PC-9 (cell line): ENCODE data around the gene N4BP2L2. TPM values are rescaled to one million over a fixed set of nuclear protein-coding genes. Genes with fewer than 3 reads are reported as not detected.
A peak's percentile ranks its signal among the peaks of the same experiment; 100 is the strongest.

Source experiments
- BruUV-seq: library from RNA; stranded (reverse); fragments of 400-500 nt; replicated peaks from 2 replicates; lab custom pipeline; 2021; lab: Mats Ljungman, UMichigan
- CTCF ChIA-PET: fragments of 300-600 bp; sonication (Branson Sonifier 250); formaldehyde crosslinking; loops from one replicate; lab custom pipeline; 2022; ENCODE audit warnings: antibody characterized with exemption; lab: Charles Lee
- POLR2A ChIA-PET: fragments of 300-600 bp; sonication (Branson Sonifier 250); formaldehyde crosslinking; loops from one replicate; lab custom pipeline; 2022; ENCODE audit warnings: antibody characterized with exemption; ENCODE audit not compliant: unreplicated experiment; lab: Charles Lee
- DNase-seq, 2 experiments: peaks; one replicate each; pipeline versions ENCODE4 v3.0.0 to v3.0.0-alpha.2; 2015 to 2022; ENCODE audit warnings: mixed read lengths in 1 of 2
- H2AFZ ChIP-seq: fragments of 200-600 bp; sonication (generic); 2 replicates; pipeline ENCODE4 v1.8.1; 2017; ENCODE audit warnings: antibody characterized with exemption
- H3F3A ChIP-seq: fragments of 200-600 bp; sonication (generic); 2 replicates; pipeline ENCODE4 v1.8.1; 2017; ENCODE audit warnings: antibody characterized with exemption, mild to moderate bottlenecking, low read depth; ENCODE audit not compliant: insufficient read depth
- H3K27ac ChIP-seq: fragments of 200-600 bp; sonication (generic); 2 replicates; pipeline ENCODE4 v1.6.1; 2016; ENCODE audit warnings: mixed run types
- H3K27me3 ChIP-seq: fragments of 200-600 bp; sonication (generic); 2 replicates; pipeline ENCODE4 v1.6.1; 2016; ENCODE audit warnings: low read depth, mixed run types; ENCODE audit not compliant: insufficient read depth
- H3K36me3 ChIP-seq: fragments of 200-600 bp; sonication (generic); 2 replicates; pipeline ENCODE4 v1.6.1; 2016; ENCODE audit warnings: low read depth, mixed run types
- H3K4me1 ChIP-seq: fragments of 200-600 bp; sonication (generic); replicated peaks from 2 replicates; pipeline ENCODE4 v1.6.1; 2016; ENCODE audit warnings: mixed run types; ENCODE audit not compliant: insufficient read depth
- H3K4me2 ChIP-seq: fragments of 200-600 bp; sonication (generic); 2 replicates; pipeline ENCODE4 v1.6.1; 2017; ENCODE audit warnings: mixed run types
- H3K4me3 ChIP-seq: fragments of 200-600 bp; sonication (generic); 2 replicates; pipeline ENCODE4 v1.6.1; 2016; ENCODE audit warnings: mixed run types
- H3K79me2 ChIP-seq: fragments of 200-600 bp; sonication (generic); 2 replicates; pipeline ENCODE4 v1.6.1; 2017; ENCODE audit warnings: low read depth, mixed run types
- H3K9me2 ChIP-seq: fragments of 200-600 bp; sonication (generic); 2 replicates; pipeline ENCODE4 v1.8.1; 2017; ENCODE audit warnings: mild to moderate bottlenecking; ENCODE audit not compliant: insufficient read depth
- H3K9me3 ChIP-seq: fragments of 200-600 bp; sonication (generic); 2 replicates; pipeline ENCODE4 v1.8.1; 2016; ENCODE audit warnings: low read depth; ENCODE audit not compliant: insufficient read depth
- H4K20me1 ChIP-seq: fragments of 200-600 bp; sonication (generic); 2 replicates; pipeline ENCODE4 v1.8.1; 2017; ENCODE audit not compliant: insufficient read depth
- EZH2 ChIP-seq: fragments of 200-600 bp; sonication (generic); IDR thresholded peaks from 2 replicates; pipeline ENCODE4 v1.8.0; 2017; ENCODE audit warnings: antibody characterized with exemption, low read depth
- intact Hi-C: fragments of 100-400 bp; cut with micrococcal nuclease; formaldehyde crosslinking; loops from one replicate; pipeline ENCODE4 v1.10.0; 2022; ENCODE audit not compliant: unreplicated experiment
- total RNA-seq: library from RNA; stranded (reverse); gene quantifications from 2 replicates; pipeline ENCODE4 v1.2.3, GENCODE V29; 2021
- TF ChIP-seq, protein P1 (sequence below): fragments of 200-600 bp; sonication (generic); conservative IDR thresholded peaks from 2 replicates; pipeline ENCODE4 v1.6.1; 2017; ENCODE audit warnings: mixed run types, antibody characterized with exemption, mild to moderate bottlenecking, moderate library complexity

N4BP2L2 gene
- total RNA-seq, 1 experiment from 2014 or later, result 81.3 TPM

DNA sequence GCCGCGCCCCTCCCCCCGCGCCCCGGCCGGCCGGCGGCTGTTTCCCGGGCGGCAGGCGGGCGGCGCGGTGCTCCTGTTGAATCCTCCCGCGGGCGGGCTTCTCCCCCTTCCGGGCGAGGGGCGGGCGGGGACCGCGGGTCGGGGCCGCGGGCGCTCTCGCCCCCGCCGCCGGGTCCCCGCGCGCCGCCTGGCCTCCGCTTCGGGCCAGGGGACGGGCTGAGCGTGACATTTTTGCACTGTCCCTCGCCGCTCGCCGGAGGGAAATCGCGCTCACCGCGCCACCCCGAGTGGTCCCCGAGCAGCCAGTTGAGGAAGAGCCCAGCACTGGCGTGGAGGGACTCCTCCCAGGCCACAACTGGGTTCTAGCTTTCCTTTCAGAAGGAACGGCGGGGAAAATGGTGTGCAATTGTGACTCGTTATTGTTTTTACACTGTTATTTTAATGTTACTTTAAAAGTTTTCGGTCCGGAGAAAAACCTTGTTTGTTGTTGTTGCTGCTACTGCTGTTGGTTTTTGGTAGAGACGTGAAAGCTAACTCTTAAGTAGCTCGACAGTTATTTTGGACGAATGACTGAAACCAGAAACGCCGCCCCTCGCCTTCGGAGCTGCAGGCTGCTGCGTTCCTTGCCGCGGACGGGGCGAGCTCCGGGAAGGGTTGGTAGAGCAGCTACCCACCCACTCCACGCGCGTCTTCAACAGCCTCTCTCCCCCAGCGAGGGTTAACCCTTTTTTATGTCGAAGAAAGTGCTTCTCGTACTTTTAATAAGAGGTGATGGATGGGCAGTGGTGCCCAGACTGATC is 48.6 kb upstream of the N4BP2L2 start:
- H3K36me3 ChIP-seq, result 0 out of 2 replicates have a peak, but pooled peaks cover 3% of the 10 kb centered on the region
- peaks cover 52% of the 10 kb centered on the region for H3K79me2 ChIP-seq
- peak overlapping the region; percentile 89 for H3K4me2 ChIP-seq
- ChIA-PET POLR2A (interaction anchor here (0.5 to 0.9 kb wide), 4 partner anchors 13 to 1418 kb away, joined by 3 to 7 read pairs (median 5); no protein-coding TSS in a partner anchor), CTCF (interaction anchor here (0.6 to 0.7 kb wide), 2 partner anchors 139 to 922 kb away, joined by 7 to 19 read pairs; no protein-coding TSS in a partner anchor)
- H3K27ac ChIP-seq, result peak overlapping the region; percentile 66
- no peaks in the 10 kb centered on the region for H3K27me3 ChIP-seq
- BruUV-seq, result TSS peak; percentile 35
- H3F3A ChIP-seq, result peaks cover 13% of the 10 kb centered on the region
- intact Hi-C loops, result loop anchor here (1.0 to 5.0 kb wide), 8 partner anchors 52 to 1232 kb away; partner anchors contain the start of genes BRCA2, RFC3 and ZAR1L
- H3K9me2 ChIP-seq, result no peaks in the 10 kb centered on the region
- TF ChIP-seq EZH2, result no peak
- TF ChIP-seq, protein P1, sequence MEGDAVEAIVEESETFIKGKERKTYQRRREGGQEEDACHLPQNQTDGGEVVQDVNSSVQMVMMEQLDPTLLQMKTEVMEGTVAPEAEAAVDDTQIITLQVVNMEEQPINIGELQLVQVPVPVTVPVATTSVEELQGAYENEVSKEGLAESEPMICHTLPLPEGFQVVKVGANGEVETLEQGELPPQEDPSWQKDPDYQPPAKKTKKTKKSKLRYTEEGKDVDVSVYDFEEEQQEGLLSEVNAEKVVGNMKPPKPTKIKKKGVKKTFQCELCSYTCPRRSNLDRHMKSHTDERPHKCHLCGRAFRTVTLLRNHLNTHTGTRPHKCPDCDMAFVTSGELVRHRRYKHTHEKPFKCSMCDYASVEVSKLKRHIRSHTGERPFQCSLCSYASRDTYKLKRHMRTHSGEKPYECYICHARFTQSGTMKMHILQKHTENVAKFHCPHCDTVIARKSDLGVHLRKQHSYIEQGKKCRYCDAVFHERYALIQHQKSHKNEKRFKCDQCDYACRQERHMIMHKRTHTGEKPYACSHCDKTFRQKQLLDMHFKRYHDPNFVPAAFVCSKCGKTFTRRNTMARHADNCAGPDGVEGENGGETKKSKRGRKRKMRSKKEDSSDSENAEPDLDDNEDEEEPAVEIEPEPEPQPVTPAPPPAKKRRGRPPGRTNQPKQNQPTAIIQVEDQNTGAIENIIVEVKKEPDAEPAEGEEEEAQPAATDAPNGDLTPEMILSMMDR, result no peak
- peak overlapping the region; percentile 71 for H3K4me3 ChIP-seq
- peaks cover 24% of the 10 kb centered on the region; the same call in 1 of the 2 replicates for H4K20me1 ChIP-seq
- H3K9me3 ChIP-seq, result no peaks in the 10 kb centered on the region
- peaks cover 30% of the 10 kb centered on the region for H3K4me1 ChIP-seq
- H2AFZ ChIP-seq, result peak overlapping the region; percentile 77
- DNase-seq, result peak; percentile 41 to 44

DNA sequence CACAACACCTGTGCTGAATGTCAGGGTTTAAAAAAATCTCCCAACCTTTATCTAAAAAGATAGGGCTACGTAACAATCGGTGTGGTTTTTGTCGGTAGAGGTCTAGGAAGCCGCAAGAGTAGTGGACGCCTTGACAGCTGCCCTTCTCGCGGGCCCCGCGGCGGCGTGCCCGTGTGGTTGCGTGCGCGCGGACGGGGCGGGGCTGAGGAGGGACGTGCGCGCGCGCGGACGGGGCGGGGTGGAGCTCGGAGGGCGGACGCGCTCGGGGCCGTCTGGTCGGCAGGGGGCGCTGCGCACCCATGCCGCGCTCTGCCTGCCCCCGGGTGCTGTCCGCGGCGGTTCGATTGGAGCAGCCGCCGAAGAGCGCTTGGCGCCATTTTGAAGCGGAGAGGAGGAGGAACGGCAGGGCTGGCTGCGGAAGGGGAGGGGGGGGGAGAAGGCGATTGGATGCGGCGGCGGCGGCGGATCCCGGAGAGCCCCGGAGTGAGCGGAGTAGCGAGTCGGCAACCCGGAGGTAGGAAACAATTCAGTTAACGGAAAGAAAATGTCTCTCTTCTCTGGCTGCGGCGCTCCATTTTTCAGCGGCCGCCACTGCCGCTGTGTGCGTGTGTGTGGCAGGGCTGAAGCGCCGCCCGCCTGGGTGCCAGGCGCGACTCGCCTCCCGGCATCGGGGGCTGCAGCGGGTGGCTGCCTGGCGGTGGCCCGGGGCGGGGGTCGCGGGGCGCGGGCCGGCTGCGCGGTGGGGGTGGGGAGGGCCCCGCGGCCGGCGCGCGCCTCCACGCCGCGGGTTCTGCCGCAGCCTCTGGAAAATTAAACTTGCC is 47.7 kb upstream of the N4BP2L2 start, which contains the start of gene PDS5B:
Gene PDS5B, plus strand, starts transcription at position 373 of the 821 bp plus-strand sequence. CDS start 62,321 bp downstream, outside the sequence.
- Histone ChIP-seq H3K4me1 (peaks cover 30% of the 10 kb centered on the region), H3K79me2 (peaks cover 42% of the 10 kb centered on the region)

More for the DNA sequence above, 47.7 kb upstream of the N4BP2L2 start, which contains the start of gene PDS5B:
- ChIA-PET CTCF (interaction anchor here (0.6 to 0.7 kb wide), 3 partner anchors 48 to 1211 kb away, joined by 3 to 7 read pairs (median 4); no protein-coding TSS in a partner anchor), POLR2A (interaction anchor here (0.5 kb wide), 1 partner anchor 173 kb away, joined by 4 read pairs; no protein-coding TSS in a partner anchor)
- H3K36me3 ChIP-seq, result 0 out of 2 replicates have a peak, but pooled peaks cover 3% of the 10 kb centered on the region
- no TSS peak for BruUV-seq
- peaks cover 13% of the 10 kb centered on the region for H3F3A ChIP-seq
- peak within 1 kb of the TSS; percentile 71 for H3K4me3 ChIP-seq
- peak within 1 kb of the TSS; percentile 72 for H3K27ac ChIP-seq
- peaks cover 24% of the 10 kb centered on the region; the same call in 1 of the 2 replicates for H4K20me1 ChIP-seq
- peak within 1 kb of the TSS; percentile 89 for H3K4me2 ChIP-seq
- peak; percentile 81 to 91 for DNase-seq
- intact Hi-C loops, result loop anchor here (1.0 to 5.0 kb wide), 8 partner anchors 53 to 1233 kb away; partner anchors contain the start of genes BRCA2, RFC3 and ZAR1L
- no peaks in the 10 kb centered on the region for H3K9me3 ChIP-seq
- no peaks in the 10 kb centered on the region for H3K9me2 ChIP-seq
- peak within 1 kb of the TSS; percentile 85 for H2AFZ ChIP-seq
- no peaks in the 10 kb centered on the region for H3K27me3 ChIP-seq
- TF ChIP-seq, protein P1, result peak; percentile 69
- no peak for TF ChIP-seq EZH2
